AG04450 (cell line): ENCODE data around the gene PLPPR5. TPM values are rescaled to one million over a fixed set of nuclear protein-coding genes. Genes with fewer than 3 reads are reported as not detected.

Experiments
- CTCF ChIA-PET: fragments of 300-600, 350-600 bp; formaldehyde crosslinking; extraction: SDS; loops from one replicate; lab custom pipeline; 2022; ENCODE audit warnings: antibody characterized with exemption, inconsistent platforms; lab: Charles Lee
- POLR2A ChIA-PET: fragments of 350-600 bp; formaldehyde crosslinking; extraction: SDS; loops from one replicate; lab custom pipeline; 2021; ENCODE audit warnings: antibody characterized with exemption, inconsistent platforms; lab: Yijun Ruan, JAX
- DNase-seq: peaks from one replicate; pipeline ENCODE4 v3.0.0-alpha.2; 2011; ENCODE audit warnings: low read depth, low spot score
- H3K27ac ChIP-seq: one replicate; pipeline ENCODE4 v1.5.1; 2012; ENCODE audit warnings: low read depth, low read length, control low read depth
- H3K27me3 ChIP-seq: one replicate; pipeline ENCODE4 v1.6.0; 2012; ENCODE audit warnings: low read length; ENCODE audit not compliant: control insufficient read depth, insufficient read depth
- H3K4me3 ChIP-seq: 2 replicates; pipeline ENCODE4 v1.5.1; 2011; ENCODE audit warnings: mild to moderate bottlenecking, low read depth, low read length, control low read depth
- H3K9me3 ChIP-seq: 2 replicates; pipeline ENCODE4 v1.5.1; 2012; ENCODE audit warnings: low read length; ENCODE audit not compliant: control insufficient read depth, insufficient read depth
- CTCF ChIP-seq: IDR thresholded peaks from 2 replicates; pipeline ENCODE4 v1.5.1; 2011; ENCODE audit warnings: low read depth, low read length, control low read depth, inconsistent platforms
- polyA plus RNA-seq: library from polyadenylated mRNA; depleted of rRNA; stranded (reverse); fragments of >200 nt; gene quantifications from 2 replicates; pipeline ENCODE4 v1.2.3, GENCODE V29; 2011

The PLPPR5 gene
- polyA plus RNA-seq, 1 experiment = 0.07 TPM

- CTCF ChIA-PET = no interaction called here
These were observed 944 bp downstream of the PLPPR5 start for GRCh38 chr1:99003581-99004253.

GRCh38 chr1:98992844-98993243 lies 11.8 kb downstream of the PLPPR5 start:
- no peak overlapping the region for H3K27ac ChIP-seq
- no peaks in the 10 kb centered on the region for H3K9me3 ChIP-seq
- POLR2A ChIA-PET = no interaction called here
- H3K4me3 ChIP-seq = no peak overlapping the region
- CTCF ChIA-PET = no interaction called here
- H3K27me3 ChIP-seq = no peaks in the 10 kb centered on the region
- no peak for DNase-seq
- no peak for TF ChIP-seq CTCF

More at GRCh38 chr1:99003581-99004253, 944 bp downstream of the PLPPR5 start:
- Histone ChIP-seq H3K27me3 (peaks cover 34% of the 10 kb centered on the region), H3K9me3 (peaks cover 2% of the 10 kb centered on the region; the same call in 1 of the 2 replicates), H3K27ac (no peak overlapping the region), H3K4me3 (peak overlapping the region; percentile 55; the same call in 1 of the 2 replicates)
- POLR2A ChIA-PET = no interaction called here
- no peak for TF ChIP-seq CTCF
- DNase-seq = no peak

- Histone ChIP-seq H3K4me3 (no peak overlapping the region), H3K27ac (no peak overlapping the region), H3K27me3 (no peaks in the 10 kb centered on the region), H3K9me3 (no peaks in the 10 kb centered on the region)
- CTCF ChIA-PET = interaction anchor here (0.7 kb wide), 2 partner anchors 162 to 257 kb away, joined by 3 read pairs; no protein-coding TSS in a partner anchor
- POLR2A ChIA-PET = no interaction called here
- DNase-seq = peak; percentile 47
- no peak for TF ChIP-seq CTCF
These were observed 13.3 kb downstream of the PLPPR5 start for GRCh38 chr1:98991127-98992012.

GRCh38 chr1:98989556-98989907 lies 15.1 kb downstream of the PLPPR5 start:
- no peak overlapping the region for H3K4me3 ChIP-seq
- no peak for TF ChIP-seq CTCF
- no peaks in the 10 kb centered on the region for H3K9me3 ChIP-seq
- DNase-seq = no peak
- CTCF ChIA-PET = no interaction called here
- no peaks in the 10 kb centered on the region for H3K27me3 ChIP-seq
- POLR2A ChIA-PET = no interaction called here
- no peak overlapping the region for H3K27ac ChIP-seq
